Stimulated activated CD4-positive, alpha-beta T cell treated with anti-CD3 and anti-CD28 coated beads, TNF-alpha, amount 100 ng/mL, for 1 hour (primary cell): Measurements from ENCODE around the gene SGMS1.

ENCODE experiments used
- DNase-seq, 3 donors: peaks; one replicate each; pipeline ENCODE4 v3.0.0-alpha.2; 2020; ENCODE audit warnings: low read depth in 3 of 3, low spot score in 1 of 3

The SGMS1 gene

GRCh38 chr10:50613150-50613549 lies 10.6 kb downstream of the SGMS1 start:
- no peak for DNase-seq

GRCh38 chr10:50610368-50610767 lies 13.4 kb downstream of the SGMS1 start:
- no peak for DNase-seq

- DNase-seq, result no peak
These were observed 16.3 kb downstream of the SGMS1 start for GRCh38 chr10:50607356-50607925.

GRCh38 chr10:50605951-50606270 lies 17.8 kb downstream of the SGMS1 start:
- DNase-seq, result no peak

GRCh38 chr10:50605269-50605950 lies 18.3 kb downstream of the SGMS1 start:
- DNase-seq, result no peak

GRCh38 chr10:50604809-50605208 lies 18.9 kb downstream of the SGMS1 start:
- DNase-seq, result no peak

- no peak for DNase-seq
These were observed 19.6 kb downstream of the SGMS1 start for GRCh38 chr10:50604049-50604640.

GRCh38 chr10:50603151-50603850 lies 20.5 kb downstream of the SGMS1 start:
- no peak for DNase-seq

- no peak for DNase-seq
These were observed 21.8 kb downstream of the SGMS1 start for GRCh38 chr10:50601974-50602373.

- DNase-seq, result no peak
These were observed 22.8 kb downstream of the SGMS1 start for GRCh38 chr10:50600831-50601477.

GRCh38 chr10:50600286-50600685 lies 23.5 kb downstream of the SGMS1 start:
- no peak for DNase-seq

- DNase-seq, result no peak
These were observed 26.9 kb downstream of the SGMS1 start for GRCh38 chr10:50596897-50597296.

- DNase-seq, result no peak
These were observed 27.3 kb downstream of the SGMS1 start for GRCh38 chr10:50596456-50596855.

GRCh38 chr10:50595785-50596184 lies 28.0 kb downstream of the SGMS1 start:
- no peak for DNase-seq

GRCh38 chr10:50593523-50594376 lies 30.0 kb downstream of the SGMS1 start:
- no peak for DNase-seq

- no peak for DNase-seq
These were observed 30.8 kb downstream of the SGMS1 start for GRCh38 chr10:50592961-50593418.

- DNase-seq, result no peak
These were observed 32.8 kb downstream of the SGMS1 start for GRCh38 chr10:50590935-50591334.

GRCh38 chr10:50586740-50587088 lies 37.0 kb downstream of the SGMS1 start:
- DNase-seq, result no peak

- no peak for DNase-seq
These were observed 37.6 kb downstream of the SGMS1 start for GRCh38 chr10:50585921-50586739.
